IMR-90 (cell line): ENCODE measurements around the gene CLEC16A.

Experiments
- CEBPB ChIP-seq: IDR thresholded peaks from 2 replicates; pipeline ENCODE4 v1.6.1; 2012; ENCODE audit warnings: low read depth, low read length, improper control_type of control experiment
- CTCF ChIP-seq: conservative IDR thresholded peaks from 2 replicates; pipeline ENCODE4 v1.5.1; 2012; ENCODE audit warnings: mild to moderate bottlenecking, low read depth, low read length, improper control_type of control experiment
- MAFK ChIP-seq: IDR thresholded peaks from 2 replicates; pipeline ENCODE4 v1.6.1; 2012; ENCODE audit warnings: low read depth, low read length, improper control_type of control experiment
- MAZ ChIP-seq: IDR thresholded peaks from 2 replicates; pipeline ENCODE4 v1.6.1; 2012; ENCODE audit warnings: low read depth, mild to moderate bottlenecking, low read length, improper control_type of control experiment, moderate library complexity, borderline replicate concordance
- POLR2A ChIP-seq: IDR thresholded peaks from 2 replicates; pipeline ENCODE4 v1.6.1; 2012; ENCODE audit warnings: mild to moderate bottlenecking, low read depth, low read length
- RCOR1 ChIP-seq: IDR thresholded peaks from 2 replicates; pipeline ENCODE4 v1.6.1; 2012; ENCODE audit warnings: mild to moderate bottlenecking, low read length, improper control_type of control experiment; ENCODE audit not compliant: insufficient replicate concordance
- SMC3 ChIP-seq: fragments of 150-350 bp; IDR thresholded peaks from 2 replicates; pipeline ENCODE4 v1.6.1; 2016; ENCODE audit warnings: low read depth, mild to moderate bottlenecking, antibody characterized with exemption, low read length, moderate library complexity

- TF ChIP-seq CTCF: no peak
- TF ChIP-seq POLR2A: no peak
- TF ChIP-seq MAFK: no peak
- no peak for TF ChIP-seq RCOR1
- no peak for TF ChIP-seq CEBPB
- TF ChIP-seq MAZ: no peak
- no peak for TF ChIP-seq SMC3
Measured at GRCh38 chr16:11082108-11082859, 137.9 kb downstream of the CLEC16A start.
